Left lobe of liver (tissue), 2 donors: ENCODE results near the gene CDH22. TPM values are rescaled to one million over a fixed set of nuclear protein-coding genes. Genes with fewer than 3 reads are reported as not detected.
A peak's percentile ranks its signal among the peaks of the same experiment; 100 is the strongest.

Experiments
- ATAC-seq: fragments of 200-7000 bp; cut with Tn5 transposase; one replicate; pipeline ENCODE4 v1.9.1; 2020; ENCODE audit warnings: mild to moderate bottlenecking, moderate library complexity
- DNase-seq: peaks from one replicate; pipeline ENCODE4 v3.0.0-alpha.2; 2020; ENCODE audit warnings: low spot score
- total RNA-seq: library from RNA; stranded (reverse); gene quantifications from one replicate; pipeline ENCODE4 v1.2.1, GENCODE V29; 2021
- donor health status: DM: no; HTN: no; CAD: no; lungs with moderate emphysema.
- donor health status: DM: no; HTN: yes; CAD: no.

Gene CDH22
- total RNA-seq, 1 donor from 2014 or later, result 0.08 TPM

GRCh38 chr20:46325789-46326188 lies 17.5 kb upstream of the CDH22 start:
- ATAC-seq (no peak), DNase-seq (no peak)

- ATAC-seq, result peak; percentile 72
- no peak for DNase-seq
Observed at GRCh38 chr20:46324960-46325703, 16.8 kb upstream of the CDH22 start.

DNA sequence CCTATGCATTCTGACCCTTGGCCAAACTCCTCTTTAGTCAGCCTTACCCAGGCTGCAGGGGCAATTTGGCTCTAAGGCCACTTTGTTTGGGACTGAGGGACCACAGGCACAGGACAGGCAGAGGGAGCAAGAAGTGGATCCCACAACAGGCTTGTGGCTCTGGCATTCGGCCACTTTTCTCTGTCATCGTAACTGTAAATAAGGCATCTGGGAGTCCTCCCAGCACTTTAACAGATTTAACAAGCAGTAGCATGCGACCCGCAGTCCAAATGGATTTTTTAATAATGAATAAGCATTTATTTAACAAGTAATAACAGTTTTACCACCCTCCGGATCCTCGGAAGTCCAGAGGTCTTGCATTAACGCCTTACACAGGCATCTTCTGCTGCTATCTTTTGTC lies 16.1 kb upstream of the CDH22 start:
- no peak for ATAC-seq
- DNase-seq, result no peak

DNA sequence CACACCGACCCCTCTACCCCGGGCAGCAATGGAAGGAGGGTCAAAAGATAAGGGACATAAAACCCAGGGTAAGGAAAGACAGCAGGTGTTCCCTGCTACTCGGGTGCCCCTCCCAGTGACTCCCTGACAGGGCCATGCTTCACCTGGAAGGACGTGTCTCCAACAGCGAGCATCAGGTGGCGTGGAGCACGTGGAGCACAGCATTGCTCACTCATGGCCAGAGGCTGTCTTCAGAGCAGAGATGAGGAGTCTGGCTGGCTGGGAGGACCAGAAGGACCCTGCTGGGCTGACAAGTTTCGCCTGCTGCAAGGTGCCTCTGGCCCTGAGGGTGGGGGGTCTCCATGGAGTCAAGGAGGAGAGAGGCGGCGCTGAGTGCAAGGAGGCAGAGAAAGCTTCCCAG lies 15.3 kb upstream of the CDH22 start:
- DNase-seq (no peak), ATAC-seq (no peak)

GRCh38 chr20:46322641-46323040 lies 14.3 kb upstream of the CDH22 start:
- ATAC-seq, result no peak
- no peak for DNase-seq

DNA sequence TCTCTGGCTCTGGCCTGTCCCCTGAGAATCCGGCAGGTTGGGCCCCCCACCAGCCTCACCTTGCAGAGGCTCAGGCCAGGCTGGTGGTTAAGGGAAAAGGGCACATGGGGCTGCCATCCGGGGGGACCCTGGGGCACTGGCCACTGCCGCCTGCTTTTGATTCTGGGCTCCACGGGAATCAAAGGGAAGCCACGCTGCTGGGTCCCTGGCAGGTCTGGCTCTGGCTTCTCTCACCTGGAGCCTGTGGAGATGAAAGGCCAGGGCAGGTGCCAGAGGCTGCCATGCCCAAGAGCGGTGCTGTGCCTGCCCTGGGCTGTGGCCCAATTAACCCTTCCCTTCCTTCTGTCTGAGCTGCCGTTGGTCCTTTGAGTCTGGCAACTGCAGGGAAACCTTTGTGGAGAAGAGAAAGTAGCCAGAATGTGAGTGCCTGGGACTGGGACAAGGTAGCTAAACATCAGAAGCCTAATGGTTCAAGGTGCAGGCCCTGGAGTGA lies 9.4 kb upstream of the CDH22 start:
- no peak for ATAC-seq
- no peak for DNase-seq

- DNase-seq (no peak), ATAC-seq (no peak)
Observed at GRCh38 chr20:46316984-46317684, 8.8 kb upstream of the CDH22 start.

- ATAC-seq, result no peak
- no peak for DNase-seq
Observed at GRCh38 chr20:46315311-46315710, 7.0 kb upstream of the CDH22 start.

GRCh38 chr20:46312945-46313861 lies 4.9 kb upstream of the CDH22 start:
- no peak for ATAC-seq
- no peak for DNase-seq

DNA sequence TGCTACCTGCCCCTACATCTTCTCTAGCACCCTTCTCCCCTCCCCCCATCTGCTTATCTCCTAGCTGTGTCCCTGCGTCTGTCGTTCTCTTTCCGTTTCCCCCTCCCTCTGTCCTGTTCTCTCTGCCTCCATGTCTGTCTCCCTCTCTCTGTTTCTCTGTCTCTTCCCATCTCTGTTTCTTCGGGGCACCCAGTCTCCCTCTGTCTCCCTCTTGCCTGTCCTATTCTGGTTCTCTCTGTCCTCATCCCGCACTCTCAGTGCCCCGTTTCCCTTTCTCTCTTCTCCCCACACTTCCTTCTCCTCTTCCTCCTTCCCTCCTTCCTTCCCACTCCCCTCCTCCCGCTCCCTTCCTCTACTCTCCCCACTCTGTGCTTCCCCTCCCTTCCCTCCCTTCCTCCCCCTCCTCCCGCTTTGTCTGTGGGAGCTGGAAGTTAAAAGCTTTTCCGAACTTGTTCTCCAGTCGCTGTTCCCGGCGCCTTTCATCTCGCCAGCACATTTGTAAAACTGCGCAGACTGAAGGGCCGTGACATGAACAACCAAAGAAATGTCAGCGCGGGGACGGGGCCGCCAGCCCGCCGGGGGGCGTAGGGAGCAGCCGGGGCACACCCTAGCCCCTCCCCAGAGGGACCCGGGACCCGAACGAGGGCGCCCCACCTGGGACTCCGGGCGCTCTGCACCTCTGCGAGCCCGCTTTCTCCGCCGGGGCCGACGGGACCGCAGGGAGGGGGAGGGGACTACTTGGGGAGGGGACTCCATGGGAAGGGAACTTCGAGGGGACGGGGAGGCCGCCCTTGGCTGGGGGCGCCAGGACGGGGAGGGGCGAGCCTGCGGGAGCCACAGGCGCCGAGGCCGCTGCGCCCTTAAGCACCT lies 4.0 kb upstream of the CDH22 start:
- DNase-seq, result no peak
- ATAC-seq, result no peak

DNA sequence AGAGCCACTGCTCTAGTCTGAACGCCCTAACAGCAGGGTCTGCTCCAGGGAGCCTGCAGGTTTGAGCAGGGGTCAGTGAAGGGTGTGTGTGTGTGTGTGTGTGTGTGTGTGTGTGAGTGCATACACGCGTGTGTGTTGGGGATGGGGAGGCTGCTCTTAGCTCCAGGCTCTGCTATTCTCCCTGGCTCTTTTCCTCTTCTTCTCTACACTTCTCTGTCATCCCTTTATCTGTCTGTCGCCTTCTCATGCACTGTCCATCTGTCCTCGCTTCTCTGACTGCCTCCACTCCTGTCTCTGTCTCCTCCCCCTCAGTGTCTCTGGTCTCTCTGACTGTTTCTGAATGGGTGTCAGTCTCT lies 3.4 kb upstream of the CDH22 start:
- ATAC-seq (no peak), DNase-seq (no peak)

- ATAC-seq (peak; percentile 73), DNase-seq (no peak)
Observed at GRCh38 chr20:46311039-46311650, 2.8 kb upstream of the CDH22 start.

- no peak for ATAC-seq
- DNase-seq, result no peak
Observed at GRCh38 chr20:46309945-46310344, 1.6 kb upstream of the CDH22 start.

DNA sequence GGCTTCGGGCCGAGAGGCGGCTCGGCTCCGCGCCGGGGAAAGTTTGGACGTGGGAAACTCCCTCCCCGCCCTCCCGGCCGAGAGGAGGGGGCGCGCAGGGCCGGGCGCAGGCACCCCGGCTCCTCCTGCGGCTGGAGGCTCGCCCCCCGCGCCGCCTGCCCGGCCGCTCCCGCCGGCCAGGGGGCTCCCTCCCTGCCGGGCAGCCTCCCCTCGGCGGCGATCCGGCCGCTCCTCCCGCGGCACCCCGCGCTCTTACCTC lies 370 bp downstream of the CDH22 start:
- no peak for ATAC-seq
- no peak for DNase-seq

DNA sequence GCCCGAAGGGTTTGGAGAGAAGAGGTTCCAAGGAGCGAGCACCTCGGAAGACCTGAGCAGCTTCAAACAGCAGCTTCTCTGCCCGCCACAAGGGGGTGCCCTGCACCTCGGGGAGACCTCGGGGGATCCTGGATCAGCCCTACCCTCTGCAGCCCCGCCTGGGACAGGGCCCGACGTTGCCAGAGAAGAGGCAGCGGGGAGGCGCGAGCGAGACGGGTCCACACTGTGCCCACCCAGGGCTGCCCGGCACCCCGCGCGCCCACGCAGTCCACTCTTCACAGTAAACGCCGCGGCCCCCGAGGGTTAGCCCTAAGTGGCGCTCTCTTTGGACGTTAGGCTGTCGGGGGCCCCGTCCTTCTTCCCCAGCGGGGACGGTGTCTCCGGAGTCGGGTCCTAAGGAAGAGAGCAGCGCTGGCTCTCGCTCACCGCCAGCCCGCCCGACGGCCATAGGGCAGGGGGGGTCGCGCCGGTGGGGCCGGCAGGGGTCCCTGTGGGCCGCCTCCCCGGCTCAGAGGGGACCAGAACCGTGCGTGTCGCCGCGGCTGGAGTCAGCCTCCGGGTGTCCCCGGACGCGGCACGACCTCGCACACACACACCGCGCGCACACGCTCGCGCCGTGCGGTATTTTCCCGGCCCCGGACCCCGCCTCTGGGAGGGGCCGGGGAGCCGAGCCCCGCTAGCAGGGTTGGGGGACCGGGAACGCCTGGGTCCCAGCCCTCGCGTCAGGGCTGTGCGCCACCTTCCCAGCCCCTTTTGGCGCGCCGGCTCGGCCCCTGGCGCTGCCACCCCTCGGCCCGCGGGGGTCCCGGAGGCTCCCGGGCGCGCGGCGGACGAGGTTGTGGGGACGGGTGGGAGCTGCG lies 929 bp downstream of the CDH22 start:
- peak; percentile 55 for DNase-seq

GRCh38 chr20:46306743-46307138 lies 1.6 kb downstream of the CDH22 start:
- DNase-seq, result no peak
- ATAC-seq, result no peak

More for the DNA sequence above, 929 bp downstream of the CDH22 start:
- ATAC-seq, result peak; percentile 78

DNA sequence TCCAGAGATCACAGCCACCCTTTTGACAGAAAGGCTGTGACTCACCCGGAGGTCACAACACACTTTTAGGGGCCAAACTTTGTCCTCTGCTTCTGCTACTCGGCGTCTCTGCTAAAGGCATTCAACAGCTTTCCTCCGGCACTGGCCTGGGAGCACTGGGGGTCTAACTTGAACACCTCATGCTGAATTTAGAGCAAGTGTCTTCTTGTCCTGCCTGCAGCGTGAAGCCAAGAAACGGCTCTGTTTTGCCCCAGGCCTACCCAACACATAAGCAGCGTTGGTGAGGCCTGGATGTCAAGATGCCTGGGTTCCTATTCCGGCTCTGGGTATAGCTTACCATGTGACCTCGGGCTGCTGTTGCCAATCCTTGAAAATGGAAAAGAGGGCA lies 2.3 kb downstream of the CDH22 start:
- ATAC-seq (no peak), DNase-seq (no peak)

DNA sequence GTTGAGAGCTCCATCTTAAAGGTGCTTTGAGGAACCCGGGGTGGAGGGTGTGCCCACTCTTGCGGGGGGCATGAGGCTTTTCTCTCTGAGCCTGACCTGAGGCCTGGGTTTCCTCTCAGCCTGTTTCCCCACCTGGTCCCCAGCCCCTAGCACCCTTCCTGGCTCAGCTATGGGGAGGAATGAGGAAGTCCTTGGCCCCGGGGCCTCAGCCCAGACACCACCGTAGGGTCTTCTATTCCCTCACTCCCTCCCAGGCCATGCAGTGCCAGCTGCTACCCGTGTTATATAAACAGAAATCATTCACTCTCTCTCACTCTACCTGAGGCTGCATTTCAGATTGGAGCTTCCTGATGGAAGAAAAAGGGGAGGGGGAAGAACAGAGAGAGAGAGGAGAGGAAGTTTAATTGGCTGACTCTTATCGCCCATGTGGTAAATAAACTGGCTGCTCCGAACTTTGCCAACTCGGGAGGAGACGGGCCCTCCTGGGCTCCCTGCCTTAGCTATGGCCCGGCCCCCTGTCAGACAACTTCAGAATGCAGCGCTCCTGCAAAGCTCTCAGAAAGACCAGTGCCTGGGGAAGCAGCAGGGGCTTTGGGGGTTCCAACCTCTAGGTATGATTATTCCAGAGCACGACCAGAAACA lies 2.8 kb downstream of the CDH22 start:
- ATAC-seq (no peak), DNase-seq (no peak)

- no peak for DNase-seq
- no peak for ATAC-seq
Observed at GRCh38 chr20:46304852-46305251, 3.4 kb downstream of the CDH22 start.
